Measurements from ENCODE around the gene GPS1.

DNA sequence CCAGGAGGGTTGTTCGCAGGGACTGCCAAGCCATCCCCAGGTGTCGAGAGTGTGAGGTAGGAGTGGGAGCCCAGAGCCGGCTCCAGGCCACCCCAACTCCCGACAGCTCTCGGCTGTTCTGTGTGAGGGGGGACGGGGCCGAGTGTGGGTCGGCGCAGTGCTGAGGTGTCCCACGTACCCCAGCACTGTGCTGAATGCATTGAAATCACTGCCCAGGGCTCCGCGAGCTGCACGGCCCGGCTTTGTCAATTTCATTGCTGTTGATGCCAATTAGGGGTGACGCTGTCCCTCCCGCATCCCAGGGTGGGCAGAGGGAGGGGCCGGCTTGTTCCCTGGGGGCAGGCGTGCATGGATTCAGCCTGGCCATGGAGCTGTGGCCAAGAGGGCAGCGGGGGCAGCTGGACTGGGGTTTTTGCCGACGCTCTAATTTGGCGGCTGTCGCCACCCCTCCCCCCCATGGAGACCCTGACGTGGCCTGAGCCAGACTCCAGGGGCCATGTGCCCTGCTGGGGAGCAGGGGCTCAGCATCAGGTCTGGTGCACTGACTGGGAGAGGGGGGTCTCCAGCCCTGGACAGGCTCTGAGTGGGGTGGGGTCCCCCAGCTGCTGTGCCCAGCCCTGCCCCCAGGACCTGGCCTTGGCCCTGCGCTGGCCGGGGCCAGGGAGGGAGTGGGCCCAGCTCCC is 43.3 kb upstream of the GPS1 start:
- TF ChIP-seq, protein P1, sequence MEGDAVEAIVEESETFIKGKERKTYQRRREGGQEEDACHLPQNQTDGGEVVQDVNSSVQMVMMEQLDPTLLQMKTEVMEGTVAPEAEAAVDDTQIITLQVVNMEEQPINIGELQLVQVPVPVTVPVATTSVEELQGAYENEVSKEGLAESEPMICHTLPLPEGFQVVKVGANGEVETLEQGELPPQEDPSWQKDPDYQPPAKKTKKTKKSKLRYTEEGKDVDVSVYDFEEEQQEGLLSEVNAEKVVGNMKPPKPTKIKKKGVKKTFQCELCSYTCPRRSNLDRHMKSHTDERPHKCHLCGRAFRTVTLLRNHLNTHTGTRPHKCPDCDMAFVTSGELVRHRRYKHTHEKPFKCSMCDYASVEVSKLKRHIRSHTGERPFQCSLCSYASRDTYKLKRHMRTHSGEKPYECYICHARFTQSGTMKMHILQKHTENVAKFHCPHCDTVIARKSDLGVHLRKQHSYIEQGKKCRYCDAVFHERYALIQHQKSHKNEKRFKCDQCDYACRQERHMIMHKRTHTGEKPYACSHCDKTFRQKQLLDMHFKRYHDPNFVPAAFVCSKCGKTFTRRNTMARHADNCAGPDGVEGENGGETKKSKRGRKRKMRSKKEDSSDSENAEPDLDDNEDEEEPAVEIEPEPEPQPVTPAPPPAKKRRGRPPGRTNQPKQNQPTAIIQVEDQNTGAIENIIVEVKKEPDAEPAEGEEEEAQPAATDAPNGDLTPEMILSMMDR (IDR thresholded peaks at IDR 0.05), result no peak
- no peak for TF ChIP-seq POLR2A (IDR thresholded peaks at IDR 0.05)
- TF ChIP-seq EP300 (IDR thresholded peaks at IDR 0.05), result no peak
- TF ChIP-seq POLR2AphosphoS5 (IDR thresholded peaks at IDR 0.05), result no peak
